K562 (cell line): ENCODE measurements around the gene CBFA2T3. TPM values are rescaled to one million over a fixed set of nuclear protein-coding genes. Genes with fewer than 3 reads are reported as not detected.

Experiments used
- CHD4 ChIP-seq: fragments of 200-600 bp; sonication (generic); IDR thresholded peaks from 3 replicates; pipeline ENCODE4 v1.6.1; 2012; ENCODE audit warnings: low read depth, mild to moderate bottlenecking, mixed read lengths, low read length, inconsistent platforms; ENCODE audit not compliant: insufficient read depth, insufficient replicate concordance, poor library complexity, severe bottlenecking
- COPS2 ChIP-seq: fragments of 450-650 bp; conservative IDR thresholded peaks from 2 replicates; pipeline ENCODE4 v1.6.1; 2016; ENCODE audit warnings: mild to moderate bottlenecking, moderate library complexity
- GTF3C2 ChIP-seq: IDR thresholded peaks from 3 replicates; pipeline ENCODE4 v1.6.1; 2011; ENCODE audit warnings: borderline replicate concordance, mild to moderate bottlenecking, moderate library complexity; ENCODE audit not compliant: insufficient read length; ENCODE audit errors: extremely low read depth
- HMGN3 ChIP-seq: IDR thresholded peaks from 2 replicates; pipeline ENCODE4 v1.6.1; 2011; ENCODE audit warnings: borderline replicate concordance, low read depth, mild to moderate bottlenecking, mixed read lengths, low read length; ENCODE audit not compliant: insufficient read length; ENCODE audit errors: extremely low read depth
- HMGXB4 ChIP-seq: sonication (generic); formaldehyde crosslinking; IDR thresholded peaks from 2 replicates; pipeline ENCODE4 v1.8.1; 2023; ENCODE audit warnings: mild to moderate bottlenecking, missing genetic modification reagents
- KLF16 ChIP-seq: IDR thresholded peaks from 2 replicates; pipeline ENCODE4 v1.6.1; 2016; ENCODE audit warnings: antibody characterized with exemption
- MCM5 ChIP-seq: fragments of 450-650 bp; IDR thresholded peaks from 2 replicates; pipeline ENCODE4 v1.6.1; 2016; ENCODE audit warnings: low read depth
- NFE2 ChIP-seq: IDR thresholded peaks from 2 replicates; pipeline ENCODE4 v1.6.1; 2014; ENCODE audit warnings: antibody characterized with exemption, low read depth
- ZBTB40 ChIP-seq, 2 experiments: fragments of 450-650 bp in 1 of 2; sonication (generic) in 1 of 2; formaldehyde crosslinking in 1 of 2; IDR thresholded peaks; 2 replicates each; pipeline versions ENCODE4 v1.7.1 to v1.9.0; 2016 to 2022; ENCODE audit warnings: inconsistent platforms in 1 of 2, mild to moderate bottlenecking in 1 of 2, missing genetic modification reagents in 1 of 2
- ZFPM2 ChIP-seq: fragments of 250-450 bp; sonication (Bioruptor Pico); IDR thresholded peaks from 2 replicates; pipeline ENCODE4 v1.5.1; 2022; ENCODE audit warnings: mild to moderate bottlenecking
- ZNF3 ChIP-seq: fragments of 250-450 bp; sonication (Bioruptor Pico); IDR thresholded peaks from 2 replicates; pipeline ENCODE4 v1.5.0; 2021; ENCODE audit warnings: mild to moderate bottlenecking, moderate library complexity
- polyA plus RNA-seq, 8 experiments: library from polyadenylated mRNA; depleted of rRNA in 4 of 8; stranded (reverse) in 5 of 8; unstranded in 3 of 8; fragments of >200 nt; fragmentation: Nextera tagmentation in 2 of 8; fragmentation: Illumina TruSeq in 1 of 8; extraction: Ambion mirVana in 2 of 8; extraction: Trizol in 1 of 8; gene quantifications; 2 replicates each; pipeline versions ENCODE4 v1.2.1 to v1.2.3, GENCODE V29; 2011 to 2014; ENCODE audit warnings: inconsistent platforms in 1 of 8, missing spikeins in 1 of 8
- total RNA-seq, 7 experiments: library from RNA; depleted of rRNA in 6 of 7; stranded (reverse); fragments of >200 nt in 6 of 7; fragmentation: Illumina TruSeq in 2 of 7; extraction: Trizol in 2 of 7; gene quantifications; 2 replicates each; pipeline versions ENCODE4 v1.2.1 to v1.2.3, GENCODE V29; 2011 to 2021; ENCODE audit warnings: low replicate concordance in 1 of 7
- TF ChIP-seq, protein P1 (sequence below): sonication (generic); formaldehyde crosslinking; IDR thresholded peaks from 2 replicates; pipeline ENCODE4 v1.8.0; 2023; ENCODE audit warnings: mild to moderate bottlenecking, missing genetic modification reagents

Gene CBFA2T3
- total and polyA plus RNA-seq, 9 of the 15 experiments (the other 6 are each of a cell fraction or from before 2014, with no cell fraction given): 2.3 to 145 (median 6.7) TPM

- TF ChIP-seq ZBTB40 (IDR thresholded peaks at IDR 0.05) (0 out of 2 replicates have a peak, but pooled peaks have one; percentile 26), ZBTB40 (CRISPR knock-in tag; IDR thresholded peaks at IDR 0.05) (no peak), COPS2 (no peak), ZFPM2 (CRISPR knock-in tag) (no peak), GTF3C2 (no peak), CHD4 (no peak), NFE2 (peak; percentile 79), HMGXB4 (CRISPR knock-in tag) (no peak), MCM5 (no peak), KLF16 (no peak), ZNF3 (no peak), HMGN3 (no peak)
- TF ChIP-seq, protein P1, sequence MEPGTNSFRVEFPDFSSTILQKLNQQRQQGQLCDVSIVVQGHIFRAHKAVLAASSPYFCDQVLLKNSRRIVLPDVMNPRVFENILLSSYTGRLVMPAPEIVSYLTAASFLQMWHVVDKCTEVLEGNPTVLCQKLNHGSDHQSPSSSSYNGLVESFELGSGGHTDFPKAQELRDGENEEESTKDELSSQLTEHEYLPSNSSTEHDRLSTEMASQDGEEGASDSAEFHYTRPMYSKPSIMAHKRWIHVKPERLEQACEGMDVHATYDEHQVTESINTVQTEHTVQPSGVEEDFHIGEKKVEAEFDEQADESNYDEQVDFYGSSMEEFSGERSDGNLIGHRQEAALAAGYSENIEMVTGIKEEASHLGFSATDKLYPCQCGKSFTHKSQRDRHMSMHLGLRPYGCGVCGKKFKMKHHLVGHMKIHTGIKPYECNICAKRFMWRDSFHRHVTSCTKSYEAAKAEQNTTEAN: no peak
These were observed 49.2 kb upstream of the CBFA2T3 start (continued) for GRCh38 chr16:89026121-89026612.
